Prostate gland (tissue), 2 donors: ENCODE data around the gene PROSER1. TPM values are rescaled to one million over a fixed set of nuclear protein-coding genes. Genes with fewer than 3 reads are reported as not detected.

ENCODE experiments used
- DNase-seq: peaks from one replicate; pipeline ENCODE4 v3.0.0-alpha.2; 2019; ENCODE audit warnings: low spot score
- H3K27ac ChIP-seq, 2 donors: fragments of 200-600 bp; sonication (generic); 2 replicates each; pipeline ENCODE4 v1.5.1; 2017 to 2019
- H3K27me3 ChIP-seq: fragments of 200-600 bp; sonication (generic); replicated peaks from 2 replicates; pipeline ENCODE4 v1.5.1; 2019; ENCODE audit not compliant: insufficient read depth
- H3K36me3 ChIP-seq, 2 donors: fragments of 200-600 bp; sonication (generic); 1 replicate in 1 of 2; 2 replicates in 1 of 2; pipeline versions ENCODE4 v1.5.1 to v1.8.1; 2017 to 2019
- H3K4me1 ChIP-seq: fragments of 200-600 bp; sonication (generic); replicated peaks from 2 replicates; pipeline ENCODE4 v1.5.1; 2019
- H3K4me3 ChIP-seq, 2 donors: fragments of 200-600 bp; sonication (generic); 2 replicates each; pipeline ENCODE4 v1.5.1; 2017 to 2019
- H3K9me3 ChIP-seq: fragments of 200-600 bp; sonication (generic); 2 replicates; pipeline ENCODE4 v1.5.1; 2017
- POLR2A ChIP-seq: fragments of 450-650 bp; IDR thresholded peaks from one replicate; pipeline ENCODE4 v1.6.1; 2016; ENCODE audit warnings: antibody characterized with exemption, mild to moderate bottlenecking
- POLR2AphosphoS5 ChIP-seq: sonication (generic); formaldehyde crosslinking; IDR thresholded peaks from one replicate; pipeline ENCODE4 v1.6.1; 2017; ENCODE audit warnings: antibody characterized with exemption
- WGBS: methylation state at CpG from one replicate; pipeline ENCODE4 v1.1.5; 2018; 5-methylcytosine and 5-hydroxymethylcytosine counted together
- intact Hi-C: fragments of 100-400 bp; cut with DNase I; formaldehyde crosslinking; loops from one replicate; pipeline ENCODE4 v1.14.2; 2022
- total RNA-seq, 2 donors: library from RNA; depleted of rRNA; stranded (reverse); fragments of >200 nt; gene quantifications; one replicate each; pipeline ENCODE4 v1.1.0, GENCODE V29; 2016
- TF ChIP-seq, protein P1 (sequence below), 4 experiments: fragments of 200-600 bp in 2 of 4; fragments of 450-650 bp in 2 of 4; sonication (generic) in 2 of 4; IDR thresholded peaks; 1 replicate in 3 of 4; 2 replicates in 1 of 4; pipeline ENCODE4 v1.5.1; 2016 to 2019; ENCODE audit warnings: antibody characterized with exemption in 4 of 4, mild to moderate bottlenecking in 2 of 4, moderate library complexity in 2 of 4

Gene PROSER1
- total RNA-seq, 2 donors from 2014 or later: 33.6 to 39.5 TPM

DNA sequence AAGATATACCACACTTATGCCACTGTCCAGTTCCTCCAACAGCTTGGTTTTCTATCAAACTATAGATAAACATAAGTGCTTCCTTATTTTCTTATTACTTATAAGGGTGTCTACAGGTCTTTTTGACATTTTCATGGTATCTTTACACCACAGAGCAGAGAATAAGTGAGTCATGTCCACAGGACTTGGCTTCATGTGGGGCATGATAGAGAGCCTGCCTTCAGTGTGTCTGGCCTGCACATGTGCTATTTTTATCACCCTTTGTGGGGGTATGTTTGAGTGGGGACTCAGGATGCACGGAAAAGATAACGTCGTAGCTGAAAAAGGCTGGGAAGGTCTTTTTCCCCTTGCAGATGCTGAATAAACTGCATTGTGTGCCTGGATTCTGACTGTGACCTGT lies 39.1 kb downstream of the PROSER1 start:
- Histone ChIP-seq H3K4me1 (no peaks in the 10 kb centered on the region), H3K9me3 (no peaks in the 10 kb centered on the region), H3K4me3 (no peak overlapping the region), H3K36me3 (no peaks in the 10 kb centered on the region), H3K27ac (no peak overlapping the region), H3K27me3 (no peaks in the 10 kb centered on the region)
- intact Hi-C loops: no loop called here
- WGBS: 93% methylated on average over 3 of the region's 3 CpGs
- no peak for DNase-seq
- TF ChIP-seq POLR2A (no peak), POLR2AphosphoS5 (no peak)
- TF ChIP-seq, protein P1, sequence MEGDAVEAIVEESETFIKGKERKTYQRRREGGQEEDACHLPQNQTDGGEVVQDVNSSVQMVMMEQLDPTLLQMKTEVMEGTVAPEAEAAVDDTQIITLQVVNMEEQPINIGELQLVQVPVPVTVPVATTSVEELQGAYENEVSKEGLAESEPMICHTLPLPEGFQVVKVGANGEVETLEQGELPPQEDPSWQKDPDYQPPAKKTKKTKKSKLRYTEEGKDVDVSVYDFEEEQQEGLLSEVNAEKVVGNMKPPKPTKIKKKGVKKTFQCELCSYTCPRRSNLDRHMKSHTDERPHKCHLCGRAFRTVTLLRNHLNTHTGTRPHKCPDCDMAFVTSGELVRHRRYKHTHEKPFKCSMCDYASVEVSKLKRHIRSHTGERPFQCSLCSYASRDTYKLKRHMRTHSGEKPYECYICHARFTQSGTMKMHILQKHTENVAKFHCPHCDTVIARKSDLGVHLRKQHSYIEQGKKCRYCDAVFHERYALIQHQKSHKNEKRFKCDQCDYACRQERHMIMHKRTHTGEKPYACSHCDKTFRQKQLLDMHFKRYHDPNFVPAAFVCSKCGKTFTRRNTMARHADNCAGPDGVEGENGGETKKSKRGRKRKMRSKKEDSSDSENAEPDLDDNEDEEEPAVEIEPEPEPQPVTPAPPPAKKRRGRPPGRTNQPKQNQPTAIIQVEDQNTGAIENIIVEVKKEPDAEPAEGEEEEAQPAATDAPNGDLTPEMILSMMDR (IDR thresholded peaks at IDR 0.05): no peak

DNA sequence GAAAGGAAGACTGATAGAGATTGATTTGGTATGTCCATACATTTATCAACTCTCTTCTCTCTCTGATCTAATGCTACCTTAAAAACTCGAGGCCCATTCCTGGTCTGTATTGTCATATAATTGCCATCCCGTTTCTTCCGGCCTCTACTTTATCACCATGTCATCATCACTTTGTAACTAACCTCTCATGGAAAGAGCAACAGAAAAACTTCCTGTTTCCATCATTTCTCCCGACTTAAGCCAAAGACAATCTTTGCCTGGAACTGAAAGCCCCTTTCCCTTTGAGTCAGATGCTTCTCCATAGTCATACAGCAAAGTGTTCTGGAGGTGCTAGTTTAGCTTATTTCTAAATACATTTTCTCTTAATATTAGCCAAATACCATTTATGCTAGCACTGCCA lies 44.5 kb downstream of the PROSER1 start:
- H3K27me3 ChIP-seq: no peaks in the 10 kb centered on the region
- no peak overlapping the region for H3K27ac ChIP-seq
- intact Hi-C loops: no loop called here
- no peak for DNase-seq
- H3K36me3 ChIP-seq: no peaks in the 10 kb centered on the region
- WGBS: 70% methylated on average over 4 of the region's 4 CpGs
- no peaks in the 10 kb centered on the region for H3K4me1 ChIP-seq
- TF ChIP-seq POLR2A: no peak
- TF ChIP-seq, protein P1 (IDR thresholded peaks at IDR 0.05): no peak
- TF ChIP-seq POLR2AphosphoS5: no peak
- no peak overlapping the region for H3K4me3 ChIP-seq
- H3K9me3 ChIP-seq: no peaks in the 10 kb centered on the region

DNA sequence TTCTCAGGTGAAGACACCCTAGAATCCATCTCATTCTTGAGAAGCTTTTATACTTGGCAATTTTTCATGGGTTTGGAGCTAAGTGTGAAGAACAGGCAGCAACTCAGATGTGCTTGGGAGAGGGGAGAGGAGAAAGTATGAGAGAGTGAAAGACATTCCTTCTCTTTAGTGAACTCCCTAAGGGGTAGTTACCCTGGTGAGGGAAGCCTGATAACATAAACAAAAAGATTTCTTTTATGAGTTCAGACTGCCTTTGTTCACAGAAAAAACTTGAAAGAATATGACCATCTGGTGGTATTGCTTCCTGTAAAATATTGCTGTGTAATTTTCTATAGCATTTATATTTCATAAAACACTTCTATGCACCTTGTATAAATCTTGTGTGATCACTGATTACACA lies 47.2 kb downstream of the PROSER1 start, which contains the start of gene STOML3:
TSS of gene STOML3 (minus strand) at position 139 of the 400 bp plus-strand sequence. CDS start at position 29, 110 bp downstream.
- H3K4me3 ChIP-seq: no peak within 1 kb of the TSS
- H3K36me3 ChIP-seq: no peaks in the 10 kb centered on the region
- no peak within 1 kb of the TSS for H3K27ac ChIP-seq
- no peaks in the 10 kb centered on the region for H3K9me3 ChIP-seq
- H3K27me3 ChIP-seq: no peaks in the 10 kb centered on the region
- DNase-seq: no peak
- TF ChIP-seq POLR2A: no peak
- TF ChIP-seq, protein P1 (IDR thresholded peaks at IDR 0.05): no peak
- TF ChIP-seq POLR2AphosphoS5: no peak
- no peaks in the 10 kb centered on the region for H3K4me1 ChIP-seq
- intact Hi-C loops: no loop called here

DNA sequence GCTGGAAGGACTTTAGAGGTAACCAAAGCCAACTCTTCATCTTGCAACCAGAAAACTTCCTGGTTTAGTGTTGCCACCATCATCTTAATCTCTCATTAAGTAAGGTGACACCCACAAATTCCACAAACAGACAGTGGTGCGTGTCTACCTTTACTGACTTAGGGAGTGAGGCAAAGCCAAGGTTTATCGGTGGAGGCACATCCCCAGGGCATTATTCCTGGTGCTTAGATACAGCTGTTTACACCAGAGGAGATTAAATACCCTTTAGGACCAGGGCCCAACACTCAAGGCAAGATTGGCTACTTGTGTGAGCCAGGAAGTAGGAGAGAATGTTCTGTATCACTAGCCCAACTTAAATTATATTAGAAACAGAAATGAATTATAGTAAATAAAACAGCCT lies 56.8 kb downstream of the PROSER1 start:
- intact Hi-C loops: no loop called here
- H3K27ac ChIP-seq: no peak overlapping the region

DNA sequence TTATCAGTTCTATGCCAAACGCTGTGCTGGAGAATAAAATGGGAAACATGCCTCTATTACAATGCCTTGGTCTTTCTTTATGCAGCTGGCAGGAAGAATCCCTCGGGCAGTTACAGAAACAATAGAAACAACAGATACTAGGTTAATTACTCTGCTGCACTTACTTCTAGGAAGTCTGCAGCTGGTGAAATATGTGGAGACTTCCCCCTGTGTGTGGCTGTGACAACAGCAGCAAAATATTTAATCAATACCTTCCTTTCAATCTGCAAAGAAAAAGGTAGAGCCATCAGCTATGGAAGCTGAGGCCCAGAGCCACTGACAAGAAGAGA lies 57.2 kb downstream of the PROSER1 start:
- intact Hi-C loops: no loop called here

More for the DNA sequence above, 56.8 kb downstream of the PROSER1 start:
- no peak for DNase-seq
- Histone ChIP-seq H3K9me3 (no peaks in the 10 kb centered on the region), H3K36me3 (no peaks in the 10 kb centered on the region), H3K4me1 (no peaks in the 10 kb centered on the region), H3K27me3 (no peaks in the 10 kb centered on the region), H3K4me3 (no peak overlapping the region)
- 64% methylated on average over 2 of the region's 2 CpGs for WGBS
- TF ChIP-seq POLR2AphosphoS5 (no peak), POLR2A (no peak)
- TF ChIP-seq, protein P1 (IDR thresholded peaks at IDR 0.05): no peak

More for the DNA sequence above, 57.2 kb downstream of the PROSER1 start:
- TF ChIP-seq POLR2A (no peak), POLR2AphosphoS5 (no peak)
- TF ChIP-seq, protein P1 (IDR thresholded peaks at IDR 0.05): no peak
- 34% methylated on average over 2 of the region's 2 CpGs for WGBS
- no peaks in the 10 kb centered on the region for H3K36me3 ChIP-seq
- no peak for DNase-seq
- H3K4me1 ChIP-seq: no peaks in the 10 kb centered on the region
- no peaks in the 10 kb centered on the region for H3K27me3 ChIP-seq
- no peaks in the 10 kb centered on the region for H3K9me3 ChIP-seq
- H3K4me3 ChIP-seq: no peak overlapping the region
- no peak overlapping the region for H3K27ac ChIP-seq
